Activated CD4-positive, alpha-beta T cell treated with anti-CD3 and anti-CD28 coated beads, Interleukin-2, amount 50 U/mL, for 4 hours (primary cell): ENCODE results near the gene RGS11.
A peak's percentile ranks its signal among the peaks of the same experiment; 100 is the strongest.

Source experiments
- DNase-seq, 2 experiments: peaks; one replicate each; pipeline ENCODE4 v3.0.0-alpha.2; 2020

The RGS11 gene

GRCh38 chr16:275786-276232 lies at the start of gene RGS11:
RGS11 (minus strand) TSS chr16:275944; CDS start chr16:275911, 33 bp downstream.
- DNase-seq: no peak

DNA sequence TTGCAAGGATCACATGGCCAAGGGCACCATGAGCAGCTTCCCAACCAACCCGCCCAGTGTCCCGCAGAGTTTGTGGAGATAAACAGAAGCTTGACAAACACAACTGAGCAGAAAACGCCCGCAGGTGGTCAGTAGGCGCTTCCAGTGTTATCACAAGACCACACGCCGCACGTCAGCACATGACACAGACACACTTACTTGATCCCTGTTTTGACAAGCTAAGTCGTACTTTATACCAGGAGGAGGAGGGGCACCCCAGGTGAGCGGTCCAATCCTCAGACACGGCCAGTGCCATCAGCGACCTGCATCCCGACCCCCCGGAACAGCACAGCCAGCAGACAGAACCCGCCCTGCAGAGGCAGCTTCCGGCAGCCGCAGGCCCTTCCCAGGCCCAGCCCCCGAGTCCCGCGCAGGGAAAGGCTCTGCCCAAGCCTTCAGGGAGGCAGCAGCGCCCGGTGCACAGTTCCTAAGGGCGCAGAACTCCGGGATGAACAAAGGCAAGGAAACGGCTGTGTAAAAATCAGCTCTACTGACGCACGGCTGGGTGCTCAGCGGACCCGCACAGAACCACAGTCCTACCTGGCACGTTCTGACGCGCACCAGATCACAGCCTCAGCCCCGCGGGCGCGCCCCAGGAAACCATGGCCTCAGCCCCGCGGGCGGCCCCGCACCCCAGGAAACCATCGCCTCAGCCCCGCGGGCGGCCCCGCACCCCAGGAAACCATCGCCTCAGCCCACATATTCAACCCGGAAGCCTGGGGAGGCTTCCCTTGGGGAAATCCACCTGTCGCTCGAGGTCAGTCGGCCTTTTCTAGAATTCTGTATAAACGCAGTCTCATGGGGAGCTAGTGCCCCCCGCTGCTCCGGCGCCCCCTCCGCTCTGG lies 48.9 kb upstream of the RGS11 start:
- DNase-seq: peak; percentile 31 to 44

DNA sequence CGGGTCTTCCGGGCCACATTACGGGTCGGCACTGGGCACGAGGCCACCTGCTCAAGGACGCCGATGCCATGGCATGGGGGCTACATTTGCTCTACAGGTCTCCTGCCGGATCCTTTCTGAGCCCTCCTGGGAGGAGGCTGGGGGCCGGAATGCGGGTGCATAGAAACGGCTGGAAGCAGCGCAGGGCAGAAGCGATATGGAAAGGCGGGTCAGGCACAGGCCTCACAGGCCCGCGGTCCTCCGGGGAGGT lies 48.4 kb upstream of the RGS11 start:
- DNase-seq: no peak

- no peak for DNase-seq
Measured at GRCh38 chr16:322476-323143, 46.9 kb upstream of the RGS11 start.

DNA sequence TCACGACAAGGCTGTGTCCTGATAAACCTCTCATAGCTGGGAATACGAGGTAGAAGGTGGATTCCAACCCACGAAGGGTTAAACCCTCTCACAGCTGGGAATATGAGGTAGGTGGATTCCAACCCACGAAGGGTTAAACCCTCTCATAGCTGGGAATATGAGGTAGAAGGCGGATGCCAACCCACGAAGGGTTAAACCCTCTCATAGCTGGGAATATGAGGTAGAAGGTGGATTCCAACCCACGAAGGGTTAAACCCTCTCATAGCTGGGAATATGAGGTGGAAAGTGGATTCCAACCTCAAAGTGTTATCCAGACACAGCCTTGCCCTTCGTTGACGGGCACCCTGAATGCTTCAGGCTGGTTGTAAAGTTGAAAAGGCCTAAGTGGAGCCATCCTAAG lies 45.8 kb upstream of the RGS11 start:
- DNase-seq: no peak

- DNase-seq: no peak
Measured at GRCh38 chr16:320206-320605, 44.5 kb upstream of the RGS11 start.

- DNase-seq: no peak
Measured at GRCh38 chr16:318628-319027, 42.9 kb upstream of the RGS11 start.

GRCh38 chr16:317583-317982 lies 41.8 kb upstream of the RGS11 start:
- DNase-seq: no peak

- no peak for DNase-seq
Measured at GRCh38 chr16:316741-317464, 41.2 kb upstream of the RGS11 start.

DNA sequence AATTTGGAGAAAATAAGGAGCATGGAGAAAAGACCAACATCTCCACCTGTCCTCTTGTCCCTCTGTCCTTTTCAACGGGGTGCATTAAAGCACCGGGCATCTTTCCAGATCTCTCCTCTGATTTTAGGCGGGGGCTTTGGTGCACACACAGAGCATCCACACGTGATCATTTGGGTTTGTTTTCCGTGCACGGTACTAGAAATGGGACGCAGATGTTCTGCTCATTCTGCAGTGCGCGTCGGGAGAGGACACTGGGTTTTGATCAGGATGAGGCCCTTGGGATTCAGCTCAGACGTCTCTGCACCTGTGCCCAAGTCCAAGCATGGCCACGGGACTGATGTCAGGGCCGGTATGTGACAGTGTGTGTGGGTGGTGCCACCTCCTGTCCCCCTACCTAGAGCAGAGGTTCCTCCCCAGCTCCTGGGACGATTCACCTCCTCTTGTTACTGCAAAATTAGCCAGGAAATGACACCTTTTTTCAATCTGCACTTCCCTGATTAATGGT lies 39.1 kb upstream of the RGS11 start:
- DNase-seq: no peak

GRCh38 chr16:314351-314750 lies 38.6 kb upstream of the RGS11 start:
- DNase-seq: no peak

- DNase-seq: no peak
Measured at GRCh38 chr16:311725-312124, 36.0 kb upstream of the RGS11 start.

DNA sequence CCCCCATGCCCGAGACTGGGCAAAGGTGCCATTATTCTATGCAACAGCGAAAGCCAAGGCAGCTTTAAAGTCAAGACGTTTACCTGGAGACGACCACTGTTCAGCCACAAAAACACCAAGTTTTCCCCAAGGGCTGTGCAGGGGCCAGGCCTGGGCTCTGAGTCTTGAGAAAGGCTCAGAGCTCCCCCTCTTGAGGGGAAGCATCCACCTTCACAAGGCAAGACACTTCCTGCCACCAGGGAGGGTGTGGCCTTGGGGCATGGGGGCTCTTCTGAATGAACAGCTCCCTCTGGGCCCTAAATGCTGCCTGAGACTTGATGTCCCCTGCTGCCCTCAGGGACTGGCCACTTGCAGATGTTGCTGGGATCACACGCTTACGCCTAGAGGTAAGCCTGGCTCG lies 33.7 kb upstream of the RGS11 start:
- no peak for DNase-seq

GRCh38 chr16:307691-308312 lies 32.1 kb upstream of the RGS11 start:
- no peak for DNase-seq

- no peak for DNase-seq
Measured at GRCh38 chr16:306911-307370, 31.2 kb upstream of the RGS11 start.

DNA sequence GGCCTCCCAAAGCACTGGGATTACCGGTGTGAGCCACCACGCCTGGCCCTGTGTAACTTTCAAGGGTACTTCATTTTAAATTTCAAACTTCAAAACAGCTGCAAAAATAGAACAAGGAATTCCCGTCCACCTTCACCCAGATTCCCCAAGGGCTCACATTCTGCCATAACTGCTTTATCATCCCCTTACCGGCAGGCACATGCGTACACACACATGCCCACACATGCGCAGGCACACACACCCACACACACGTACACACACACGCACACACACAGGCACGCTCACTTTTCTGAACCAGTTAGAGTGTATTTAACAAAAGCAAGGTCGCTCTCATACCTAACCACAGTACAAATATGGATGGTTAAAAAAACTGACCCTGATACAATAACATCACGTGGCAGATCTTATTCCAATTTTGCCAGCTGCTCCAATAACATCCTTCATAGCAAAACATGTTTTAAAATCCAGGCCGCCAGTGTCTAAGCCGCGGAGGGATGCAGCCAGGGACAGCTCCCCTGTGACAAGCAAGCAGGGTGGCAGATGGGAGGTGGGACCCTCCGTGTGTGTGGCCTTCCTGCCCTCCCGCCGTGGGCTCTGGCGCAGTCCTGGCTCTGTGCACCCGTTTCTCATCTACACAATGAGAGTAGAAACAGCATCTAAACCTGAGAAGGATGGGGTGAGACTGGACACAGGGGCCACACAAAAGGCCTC lies 30.3 kb upstream of the RGS11 start:
- no peak for DNase-seq

GRCh38 chr16:303760-304505 lies 28.2 kb upstream of the RGS11 start:
- DNase-seq: no peak

DNA sequence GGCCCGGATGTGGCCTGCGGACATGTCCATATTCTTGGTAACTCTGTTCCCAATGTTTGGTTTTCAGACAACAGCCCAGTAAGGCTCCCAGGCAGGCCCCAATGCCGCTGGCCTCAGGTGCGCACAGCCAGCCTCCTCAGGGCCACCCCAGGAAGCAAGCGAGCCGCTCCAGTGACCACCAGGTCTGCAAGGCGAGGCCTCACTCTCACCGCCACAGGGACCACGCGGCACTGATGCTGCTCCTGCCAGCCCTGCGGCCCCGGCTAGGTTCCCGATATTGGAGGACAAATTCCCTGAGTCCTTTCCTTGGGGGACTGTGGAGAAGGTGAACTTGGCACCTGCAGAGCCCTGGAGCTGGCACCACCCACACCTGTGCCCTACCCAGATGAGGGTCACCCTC lies 26.2 kb upstream of the RGS11 start:
- DNase-seq: no peak

- DNase-seq: no peak
Measured at GRCh38 chr16:301235-301634, 25.5 kb upstream of the RGS11 start.

GRCh38 chr16:297832-298231 lies 22.1 kb upstream of the RGS11 start:
- DNase-seq: no peak

DNA sequence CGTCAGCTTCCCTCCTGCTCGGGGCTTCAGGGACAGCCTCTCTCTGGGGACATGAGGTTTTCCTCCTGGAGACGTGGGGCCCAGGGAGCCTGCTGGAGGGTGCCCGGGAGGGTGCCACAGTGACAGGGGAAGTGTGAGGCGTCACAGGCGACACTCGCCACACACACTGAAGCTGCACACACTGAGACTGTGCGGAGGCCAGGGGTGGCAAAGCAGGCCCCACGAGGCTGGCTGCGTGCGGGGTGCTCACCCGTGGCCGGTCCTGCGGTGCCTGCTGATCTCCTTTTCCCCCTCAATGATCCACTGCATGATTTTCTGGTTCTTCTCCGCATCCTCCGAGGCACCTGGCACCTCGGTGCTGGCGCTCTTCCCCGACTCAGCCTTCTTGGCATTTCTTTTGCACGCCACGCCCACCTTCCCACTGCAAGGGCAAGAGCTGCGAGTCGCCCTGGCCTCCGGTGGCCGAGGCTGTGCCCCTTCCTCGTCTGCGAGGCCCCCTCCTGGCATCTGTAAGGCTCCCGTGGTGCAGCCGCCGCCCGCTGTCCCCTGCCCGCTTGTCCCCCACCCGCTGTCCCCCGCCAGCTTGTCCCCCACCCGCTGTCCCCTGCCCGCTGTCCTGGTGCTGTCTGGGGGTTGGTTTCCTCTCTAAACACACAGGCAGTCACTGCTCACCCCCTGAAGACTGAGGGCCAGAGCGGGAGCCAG lies 21.2 kb upstream of the RGS11 start:
- DNase-seq: no peak
